CD4-positive, CD25-positive, alpha-beta regulatory T cell (primary cell): ENCODE measurements around the gene PPM1J. TPM values are rescaled to one million over a fixed set of nuclear protein-coding genes. Genes with fewer than 3 reads are reported as not detected.

Experiments used
- ATAC-seq, 2 donors: fragments of 150-1000 bp; cut with Tn5 transposase; one replicate each; pipeline ENCODE4 v1.10.0; 2021; ENCODE audit warnings: low read depth in 2 of 2, moderate number of reproducible peaks in 2 of 2, moderate library complexity in 1 of 2
- DNase-seq, 3 donors: peaks; one replicate each; pipeline versions ENCODE4 v3.0.0 to v3.0.0-alpha.2; 2012 to 2022; ENCODE audit warnings: mixed read lengths in 1 of 3
- H3K27ac ChIP-seq: one replicate; pipeline ENCODE4 v1.7.0; 2013; ENCODE audit warnings: mild to moderate bottlenecking, low read length; ENCODE audit not compliant: insufficient read depth, poor library complexity, severe bottlenecking
- H3K27me3 ChIP-seq: one replicate; pipeline ENCODE4 v1.7.0; 2013; ENCODE audit warnings: low read length; ENCODE audit not compliant: control insufficient read depth, insufficient read depth
- H3K36me3 ChIP-seq: one replicate; pipeline ENCODE4 v1.7.0; 2013; ENCODE audit warnings: mild to moderate bottlenecking, low read length, moderate library complexity; ENCODE audit not compliant: control insufficient read depth, insufficient read depth
- H3K4me1 ChIP-seq: 2 replicates; pipeline ENCODE4 v1.7.0; 2013; ENCODE audit warnings: mild to moderate bottlenecking, low read length; ENCODE audit not compliant: insufficient read depth, control insufficient read depth, poor library complexity, severe bottlenecking
- H3K4me3 ChIP-seq: one replicate; pipeline ENCODE4 v1.7.0; 2013; ENCODE audit warnings: low read depth, mild to moderate bottlenecking, low read length, moderate library complexity
- H3K9me3 ChIP-seq, 2 experiments: 1 replicate in 1 of 2; 2 replicates in 1 of 2; pipeline ENCODE4 v1.7.0; 2013; ENCODE audit warnings: low read length in 2 of 2, mild to moderate bottlenecking in 1 of 2, moderate library complexity in 1 of 2; ENCODE audit not compliant: control insufficient read depth in 2 of 2
- H3K27ac Mint-ChIP-seq, 3 donors: one replicate each; pipeline ENCODE4 v1.8.0; 2020 to 2022; ENCODE audit warnings: mild to moderate bottlenecking in 3 of 3, mixed read lengths in 3 of 3, moderate library complexity in 2 of 3
- H3K27me3 Mint-ChIP-seq: one replicate; pipeline ENCODE4 v1.8.0; 2022; ENCODE audit warnings: mild to moderate bottlenecking, mixed read lengths
- H3K36me3 Mint-ChIP-seq: one replicate; pipeline ENCODE4 v1.8.0; 2020; ENCODE audit warnings: mixed read lengths
- H3K4me1 Mint-ChIP-seq, 4 donors: one replicate each; pipeline ENCODE4 v1.8.0; 2020 to 2022; ENCODE audit warnings: mixed read lengths in 4 of 4, mild to moderate bottlenecking in 1 of 4
- H3K4me3 Mint-ChIP-seq, 4 donors: one replicate each; pipeline ENCODE4 v1.8.0; 2020 to 2022; ENCODE audit warnings: mild to moderate bottlenecking in 4 of 4, mixed read lengths in 4 of 4, moderate library complexity in 3 of 4
- H3K9me3 Mint-ChIP-seq, 7 donors: one replicate each; pipeline ENCODE4 v1.8.0; 2020 to 2022; ENCODE audit warnings: mixed read lengths in 7 of 7, mild to moderate bottlenecking in 3 of 7, moderate library complexity in 2 of 7
- polyA plus RNA-seq, 4 donors: library from polyadenylated mRNA; unstranded; fragments of 300-500 nt; fragmentation: Illumina TruSeq; gene quantifications; one replicate each; pipeline ENCODE4 v1.2.3, GENCODE V29; 2021
- total RNA-seq: library from RNA; stranded (reverse); gene quantifications from one replicate; pipeline ENCODE4 v1.2.3, GENCODE V29; 2022

The PPM1J gene
- total and polyA plus RNA-seq, 5 donors from 2014 or later = not detected

- H3K4me3 ChIP-seq = no peak overlapping the region
- H3K36me3 ChIP-seq = no peaks in the 10 kb centered on the region
- no peak overlapping the region for H3K27ac ChIP-seq
- H3K4me1 ChIP-seq = peaks cover 19% of the 10 kb centered on the region
- H3K4me1 Mint-ChIP-seq = peaks cover 4 to 28% (median 20%) of the 10 kb centered on the region in 4 donors
- no peaks in the 10 kb centered on the region for H3K36me3 Mint-ChIP-seq
- no peaks in the 10 kb centered on the region for H3K9me3 Mint-ChIP-seq
- peaks cover 5% of the 10 kb centered on the region for H3K27me3 ChIP-seq
- H3K27ac Mint-ChIP-seq = no peak overlapping the region
- DNase-seq (no peak), ATAC-seq (no peak)
- peaks cover 26% of the 10 kb centered on the region for H3K27me3 Mint-ChIP-seq
- H3K9me3 ChIP-seq = no peaks in the 10 kb centered on the region
- no peak overlapping the region for H3K4me3 Mint-ChIP-seq
Observed at GRCh38 chr1:112720800-112721199, 5.7 kb upstream of the PPM1J start.

GRCh38 chr1:112719706-112720105, 4.6 kb upstream of the PPM1J start:
- H3K27me3 Mint-ChIP-seq = peaks cover 30% of the 10 kb centered on the region

GRCh38 chr1:112718691-112719418, 3.7 kb upstream of the PPM1J start:
- Histone ChIP-seq H3K27me3 (peaks cover 5% of the 10 kb centered on the region), H3K9me3 (no peaks in the 10 kb centered on the region), H3K4me3 (no peak overlapping the region), H3K36me3 (no peaks in the 10 kb centered on the region), H3K27ac (no peak overlapping the region), H3K4me1 (peaks cover 35% of the 10 kb centered on the region)
- DNase-seq (peak; percentile 66 to 73 (median 69)), ATAC-seq (peak; percentile 17 to 19)
- Mint-ChIP-seq H3K36me3 (no peaks in the 10 kb centered on the region), H3K9me3 (no peaks in the 10 kb centered on the region), H3K27ac (peak overlapping the region in 1 of 3 donors; percentile 42), H3K4me1 (peaks cover 6 to 40% (median 24%) of the 10 kb centered on the region in 4 donors), H3K27me3 (peaks cover 32% of the 10 kb centered on the region), H3K4me3 (peak overlapping the region in 3 of 4 donors; percentile 21 to 91 (median 55))

More at GRCh38 chr1:112719706-112720105, 4.6 kb upstream of the PPM1J start:
- Histone ChIP-seq H3K4me1 (peaks cover 27% of the 10 kb centered on the region), H3K4me3 (no peak overlapping the region), H3K36me3 (no peaks in the 10 kb centered on the region), H3K27ac (no peak overlapping the region), H3K9me3 (no peaks in the 10 kb centered on the region), H3K27me3 (peaks cover 5% of the 10 kb centered on the region)
- no peak for DNase-seq
- Mint-ChIP-seq H3K27ac (peak overlapping the region in 1 of 3 donors; percentile 67), H3K9me3 (no peaks in the 10 kb centered on the region), H3K4me3 (no peak overlapping the region), H3K36me3 (no peaks in the 10 kb centered on the region), H3K4me1 (peaks cover 6 to 34% (median 23%) of the 10 kb centered on the region in 4 donors)
- ATAC-seq = no peak

GRCh38 chr1:112717263-112717873, 2.2 kb upstream of the PPM1J start:
- Histone ChIP-seq H3K9me3 (no peaks in the 10 kb centered on the region), H3K4me3 (no peak overlapping the region), H3K27me3 (no peaks in the 10 kb centered on the region), H3K36me3 (no peaks in the 10 kb centered on the region), H3K27ac (no peak overlapping the region), H3K4me1 (peaks cover 35% of the 10 kb centered on the region)
- no peak for ATAC-seq
- H3K4me1 Mint-ChIP-seq = peaks cover 6 to 34% (median 24%) of the 10 kb centered on the region in 4 donors
- H3K27me3 Mint-ChIP-seq = peaks cover 43% of the 10 kb centered on the region
- H3K9me3 Mint-ChIP-seq = no peaks in the 10 kb centered on the region
- DNase-seq = no peak
- no peak overlapping the region for H3K27ac Mint-ChIP-seq
- H3K36me3 Mint-ChIP-seq = no peaks in the 10 kb centered on the region
- H3K4me3 Mint-ChIP-seq = peak overlapping the region in 2 of 4 donors; percentile 52 to 62

- peak overlapping the region; percentile 91 to 95 (median 92) for H3K4me3 Mint-ChIP-seq
- peaks cover 40% of the 10 kb centered on the region for H3K27me3 Mint-ChIP-seq
- Histone ChIP-seq H3K4me1 (peaks cover 35% of the 10 kb centered on the region), H3K4me3 (peak overlapping the region; percentile 86), H3K27me3 (no peaks in the 10 kb centered on the region), H3K9me3 (no peaks in the 10 kb centered on the region), H3K27ac (no peak overlapping the region), H3K36me3 (no peaks in the 10 kb centered on the region)
- no peaks in the 10 kb centered on the region for H3K9me3 Mint-ChIP-seq
- H3K27ac Mint-ChIP-seq = peak overlapping the region in 2 of 3 donors; percentile 82 to 89
- H3K4me1 Mint-ChIP-seq = peaks cover 6 to 32% (median 22%) of the 10 kb centered on the region in 4 donors
- ATAC-seq = peak in 1 of 2 donors; percentile 11
- H3K36me3 Mint-ChIP-seq = no peaks in the 10 kb centered on the region
- peak; percentile 67 to 84 (median 69) for DNase-seq
Observed at GRCh38 chr1:112716133-112716720, 1.1 kb upstream of the PPM1J start.

GRCh38 chr1:112714313-112715263, 544 bp downstream of the PPM1J start:
- H3K36me3 ChIP-seq = no peaks in the 10 kb centered on the region
- H3K4me3 ChIP-seq = no peak overlapping the region
- no peaks in the 10 kb centered on the region for H3K9me3 ChIP-seq
- ATAC-seq = no peak
- Mint-ChIP-seq H3K27ac (no peak overlapping the region), H3K36me3 (no peaks in the 10 kb centered on the region), H3K9me3 (peaks cover 0 to under 1% (median 0%) of the 10 kb centered on the region in 7 donors), H3K27me3 (peaks cover 39% of the 10 kb centered on the region), H3K4me3 (peak overlapping the region; percentile 80 to 87 (median 83)), H3K4me1 (peaks cover 6 to 32% (median 22%) of the 10 kb centered on the region in 4 donors)
- peaks cover 35% of the 10 kb centered on the region for H3K4me1 ChIP-seq
- H3K27ac ChIP-seq = peak overlapping the region; percentile 55
- peak in 1 of 3 donors; percentile 17 for DNase-seq
- no peaks in the 10 kb centered on the region for H3K27me3 ChIP-seq
